Stomach smooth muscle (tissue), 2 donors: ENCODE results near the gene COMMD9.

Source experiments
- H3K27ac ChIP-seq: one replicate; pipeline ENCODE4 v1.7.0; 2013; ENCODE audit warnings: mild to moderate bottlenecking, low read length, inconsistent platforms
- H3K27me3 ChIP-seq, 2 donors: one replicate each; pipeline ENCODE4 v1.7.0; 2013; ENCODE audit warnings: low read length in 2 of 2; ENCODE audit not compliant: insufficient read depth in 2 of 2, control insufficient read depth in 1 of 2
- H3K36me3 ChIP-seq, 2 donors: one replicate each; pipeline ENCODE4 v1.7.0; 2013; ENCODE audit warnings: low read length in 2 of 2; ENCODE audit not compliant: control insufficient read depth in 2 of 2, insufficient read depth in 2 of 2
- H3K4me1 ChIP-seq: one replicate; pipeline ENCODE4 v1.7.0; 2013; ENCODE audit warnings: low read length; ENCODE audit not compliant: control insufficient read depth, insufficient read depth
- H3K4me3 ChIP-seq, 2 donors: one replicate each; pipeline ENCODE4 v1.7.0; 2013; ENCODE audit warnings: low read length in 2 of 2
- H3K9ac ChIP-seq, 2 donors: one replicate each; pipeline ENCODE4 v1.7.0; 2013; ENCODE audit warnings: low read length in 2 of 2, mild to moderate bottlenecking in 1 of 2
- H3K9me3 ChIP-seq, 2 donors: one replicate each; pipeline ENCODE4 v1.7.0; 2013; ENCODE audit warnings: low read length in 2 of 2; ENCODE audit not compliant: control insufficient read depth in 2 of 2
- donor health status: healthy.
- donor health status: Pancreatic carcinoma.

Gene COMMD9

GRCh38 chr11:36238881-36239280 is 50.3 kb downstream of the COMMD9 start:
- Histone ChIP-seq H3K36me3 (no peaks in the 10 kb centered on the region), H3K4me1 (no peaks in the 10 kb centered on the region), H3K9me3 (no peaks in the 10 kb centered on the region), H3K27ac (no peak overlapping the region), H3K4me3 (no peak overlapping the region), H3K9ac (no peak overlapping the region), H3K27me3 (no peaks in the 10 kb centered on the region)

- no peak overlapping the region for H3K4me3 ChIP-seq
- H3K9ac ChIP-seq = no peak overlapping the region
Observed at GRCh38 chr11:36238036-36238631, 51.1 kb downstream of the COMMD9 start.

DNA sequence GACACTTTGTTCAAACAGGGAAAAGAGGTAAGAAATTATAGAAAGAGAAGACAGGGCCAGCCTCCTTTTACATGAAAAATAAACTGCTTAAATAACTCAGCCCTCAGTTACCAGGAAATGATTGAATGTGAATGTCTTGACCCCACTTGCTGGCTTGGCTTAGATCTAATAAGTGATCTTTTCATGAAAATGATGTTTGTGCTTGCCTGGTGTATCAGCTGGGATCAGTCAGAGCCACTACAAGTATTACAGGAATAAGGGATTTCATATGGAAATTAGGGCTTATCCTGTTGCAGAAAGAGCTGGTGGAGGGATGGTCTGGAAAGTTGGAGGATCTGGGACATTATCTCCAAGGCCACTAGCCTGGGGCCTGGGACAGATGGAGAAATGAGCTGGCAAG is 51.8 kb downstream of the COMMD9 start:
- H3K9me3 ChIP-seq = no peaks in the 10 kb centered on the region

More at GRCh38 chr11:36238036-36238631, 51.1 kb downstream of the COMMD9 start:
- Histone ChIP-seq H3K27me3 (no peaks in the 10 kb centered on the region), H3K27ac (no peak overlapping the region), H3K36me3 (no peaks in the 10 kb centered on the region), H3K9me3 (no peaks in the 10 kb centered on the region), H3K4me1 (no peaks in the 10 kb centered on the region)

DNA sequence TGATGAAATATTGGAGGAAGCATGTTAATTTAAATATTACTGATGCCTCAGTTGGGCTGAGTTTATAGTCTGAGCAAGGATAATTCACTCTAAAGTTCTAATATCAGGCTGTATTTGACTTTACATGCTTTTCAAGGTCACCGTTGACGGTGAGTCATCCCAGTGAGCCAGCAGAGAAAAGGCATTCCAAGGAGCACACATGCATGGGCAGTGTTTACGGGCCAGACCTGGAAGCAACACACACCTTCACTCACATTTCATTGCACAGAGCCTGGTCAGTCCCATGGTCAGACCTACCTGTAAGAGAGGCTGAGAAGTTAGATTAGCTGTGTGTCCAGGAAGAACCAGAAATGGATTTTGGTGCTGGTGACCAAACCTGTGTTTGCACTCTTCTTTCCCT is 53.5 kb downstream of the COMMD9 start:
- Histone ChIP-seq H3K36me3 (no peaks in the 10 kb centered on the region), H3K9ac (no peak overlapping the region), H3K4me1 (no peaks in the 10 kb centered on the region), H3K4me3 (no peak overlapping the region), H3K27ac (no peak overlapping the region), H3K9me3 (no peaks in the 10 kb centered on the region), H3K27me3 (no peaks in the 10 kb centered on the region)

More for the DNA sequence above, 51.8 kb downstream of the COMMD9 start:
- Histone ChIP-seq H3K9ac (no peak overlapping the region), H3K4me1 (no peaks in the 10 kb centered on the region), H3K27me3 (no peaks in the 10 kb centered on the region), H3K4me3 (no peak overlapping the region), H3K36me3 (no peaks in the 10 kb centered on the region), H3K27ac (no peak overlapping the region)

GRCh38 chr11:36234825-36235224 is 54.4 kb downstream of the COMMD9 start:
- Histone ChIP-seq H3K9ac (no peak overlapping the region), H3K36me3 (peaks cover 0 to 2% of the 10 kb centered on the region in 2 donors), H3K9me3 (no peaks in the 10 kb centered on the region), H3K4me3 (no peak overlapping the region), H3K27me3 (no peaks in the 10 kb centered on the region), H3K27ac (no peak overlapping the region), H3K4me1 (no peaks in the 10 kb centered on the region)

GRCh38 chr11:36233204-36233603 is 56.0 kb downstream of the COMMD9 start:
- H3K36me3 ChIP-seq = peaks cover 0 to 2% of the 10 kb centered on the region in 2 donors
- H3K4me1 ChIP-seq = no peaks in the 10 kb centered on the region
- no peak overlapping the region for H3K9ac ChIP-seq
- H3K27me3 ChIP-seq = no peaks in the 10 kb centered on the region
- no peaks in the 10 kb centered on the region for H3K9me3 ChIP-seq
- H3K27ac ChIP-seq = no peak overlapping the region
- H3K4me3 ChIP-seq = no peak overlapping the region

- Histone ChIP-seq H3K27ac (no peak overlapping the region), H3K4me3 (no peak overlapping the region)
Observed at GRCh38 chr11:36230779-36231699, 58.2 kb downstream of the COMMD9 start.

DNA sequence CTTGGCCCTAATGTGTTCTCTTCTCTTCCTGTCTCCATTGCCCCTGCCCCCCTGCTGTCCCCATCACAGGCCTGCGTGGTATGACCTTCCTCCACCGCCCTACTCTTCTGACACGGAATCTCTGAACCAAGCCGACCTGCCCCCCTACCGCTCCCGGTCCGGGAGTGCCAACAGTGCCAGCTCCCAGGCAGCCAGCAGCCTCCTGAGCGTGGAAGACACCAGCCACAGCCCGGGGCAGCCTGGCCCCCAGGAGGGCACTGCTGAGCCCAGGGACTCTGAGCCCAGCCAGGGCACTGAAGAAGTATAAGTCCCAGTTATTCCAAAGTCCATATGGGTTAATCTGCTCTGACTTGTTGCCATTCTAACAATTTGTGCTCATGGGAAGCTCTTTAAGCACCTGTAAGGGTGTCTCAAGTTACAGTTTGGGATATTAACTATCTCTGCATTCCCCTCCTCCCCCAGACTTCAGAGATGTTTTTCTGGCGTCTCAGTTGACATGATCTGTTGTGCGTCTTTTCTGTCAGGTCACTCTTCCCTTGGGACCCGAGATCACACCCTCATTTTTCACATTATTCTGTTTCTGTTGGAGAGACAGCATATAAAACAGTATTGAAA is 60.0 kb downstream of the COMMD9 start:
- H3K9me3 ChIP-seq = no peaks in the 10 kb centered on the region
- H3K4me3 ChIP-seq = no peak overlapping the region
- H3K36me3 ChIP-seq = peaks cover 0 to 6% of the 10 kb centered on the region in 2 donors
- no peak overlapping the region for H3K9ac ChIP-seq
- no peaks in the 10 kb centered on the region for H3K4me1 ChIP-seq
- H3K27me3 ChIP-seq = no peaks in the 10 kb centered on the region
- no peak overlapping the region for H3K27ac ChIP-seq

More at GRCh38 chr11:36230779-36231699, 58.2 kb downstream of the COMMD9 start:
- Histone ChIP-seq H3K36me3 (peaks cover 0 to 6% of the 10 kb centered on the region in 2 donors), H3K27me3 (no peaks in the 10 kb centered on the region), H3K9me3 (no peaks in the 10 kb centered on the region), H3K4me1 (no peaks in the 10 kb centered on the region), H3K9ac (no peak overlapping the region)

DNA sequence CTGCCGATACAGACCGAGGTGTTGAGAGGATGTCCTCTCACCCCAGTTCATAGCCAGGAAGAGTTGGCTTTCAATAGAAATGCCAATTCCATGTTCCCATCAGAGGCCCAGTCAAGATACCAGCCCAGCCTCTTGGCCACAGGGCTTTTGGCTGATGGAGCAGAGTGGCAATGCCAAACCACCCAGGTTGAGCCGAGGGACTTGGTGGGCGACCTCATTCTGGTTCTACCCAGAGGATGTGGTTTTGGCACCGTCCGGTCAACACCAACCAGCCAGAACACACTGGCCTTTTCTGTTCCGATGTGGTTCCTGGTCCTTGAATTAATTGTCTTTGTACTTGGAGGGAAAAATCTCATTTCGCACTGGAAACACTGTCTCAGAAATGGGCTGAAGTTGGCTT is 60.5 kb downstream of the COMMD9 start:
- H3K9me3 ChIP-seq = no peaks in the 10 kb centered on the region
- H3K27me3 ChIP-seq = no peaks in the 10 kb centered on the region
- no peak overlapping the region for H3K4me3 ChIP-seq
- no peak overlapping the region for H3K27ac ChIP-seq
- H3K4me1 ChIP-seq = no peaks in the 10 kb centered on the region
- peaks cover 0 to 6% of the 10 kb centered on the region in 2 donors for H3K36me3 ChIP-seq
- no peak overlapping the region for H3K9ac ChIP-seq

- no peaks in the 10 kb centered on the region for H3K9me3 ChIP-seq
- H3K4me3 ChIP-seq = no peak overlapping the region
- H3K27me3 ChIP-seq = no peaks in the 10 kb centered on the region
- peaks cover 13% of the 10 kb centered on the region for H3K4me1 ChIP-seq
- H3K36me3 ChIP-seq = peaks cover 0 to 6% of the 10 kb centered on the region in 2 donors
- H3K9ac ChIP-seq = no peak overlapping the region
- no peak overlapping the region for H3K27ac ChIP-seq
Observed at GRCh38 chr11:36227044-36227443, 62.2 kb downstream of the COMMD9 start.
